Cardiac muscle cell (in vitro differentiated cells and primary cell): ENCODE measurements around the gene PTPRA. TPM values are rescaled to one million over a fixed set of nuclear protein-coding genes. Genes with fewer than 3 reads are reported as not detected.

Experiments
- DNase-seq, 2 donors: peaks; one replicate each; pipeline versions ENCODE4 v3.0.0 to v3.0.0-alpha.2; 2010 to 2017; ENCODE audit warnings: low read depth in 1 of 2, low spot score in 1 of 2
- H3K27ac ChIP-seq: fragments of 200-600 bp; sonication (generic); 2 replicates; pipeline ENCODE4 v1.5.1; 2016
- H3K27me3 ChIP-seq: fragments of 200-600 bp; sonication (generic); 2 replicates; pipeline ENCODE4 v1.6.0; 2016; ENCODE audit warnings: control low read depth
- H3K36me3 ChIP-seq: fragments of 200-600 bp; sonication (generic); 2 replicates; pipeline ENCODE4 v1.5.1; 2016; ENCODE audit warnings: control low read depth
- H3K4me1 ChIP-seq: fragments of 200-600 bp; sonication (generic); 2 replicates; pipeline ENCODE4 v1.8.1; 2017; ENCODE audit warnings: low read depth, mild to moderate bottlenecking, mixed run types
- H3K4me3 ChIP-seq: fragments of 200-600 bp; sonication (generic); 2 replicates; pipeline ENCODE4 v1.5.1; 2016; ENCODE audit warnings: mild to moderate bottlenecking
- H3K9me3 ChIP-seq: fragments of 200-600 bp; sonication (generic); 2 replicates; pipeline ENCODE4 v1.5.1; 2017; ENCODE audit warnings: low read depth, mild to moderate bottlenecking, control low read depth
- polyA plus RNA-seq: library from polyadenylated mRNA; unstranded; fragments of >200 nt; fragmentation: Nextera tagmentation; extraction: Ambion mirVana; gene quantifications from 2 replicates; pipeline ENCODE4 v1.2.1, GENCODE V29; 2016
- total RNA-seq: library from RNA; depleted of rRNA; stranded (reverse); fragments of >200 nt; gene quantifications from 2 replicates; pipeline ENCODE4 v1.2.3, GENCODE V29; 2016
- TF ChIP-seq, protein P1 (sequence below): IDR thresholded peaks from 2 replicates; pipeline ENCODE4 v1.5.1; 2012; ENCODE audit warnings: low read depth, mild to moderate bottlenecking, low read length

Gene PTPRA
- total and polyA plus RNA-seq, 2 experiments from 2014 or later, result 44.0 to 69.4 TPM

DNA sequence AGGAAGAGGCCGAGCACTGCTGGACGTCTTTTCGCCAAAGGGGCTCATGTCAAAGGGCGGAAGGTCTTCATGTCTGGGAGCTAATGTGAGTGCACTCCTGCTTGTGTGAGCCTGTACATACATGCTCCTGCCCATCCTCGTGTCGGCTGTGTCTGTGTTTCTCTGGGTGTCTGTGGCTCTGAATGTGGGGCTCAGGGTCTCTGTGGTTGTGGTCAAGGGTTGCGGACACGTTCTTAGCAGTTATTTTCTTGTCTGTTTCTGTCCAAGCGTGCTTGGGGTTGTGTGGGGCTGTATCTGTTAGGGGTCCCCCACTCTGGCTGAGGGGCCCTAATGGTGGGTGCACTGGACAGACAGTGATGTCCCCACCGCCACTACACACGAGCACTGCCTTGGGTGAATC, 208.4 kb downstream of the PTPRA start:
- TF ChIP-seq, protein P1, sequence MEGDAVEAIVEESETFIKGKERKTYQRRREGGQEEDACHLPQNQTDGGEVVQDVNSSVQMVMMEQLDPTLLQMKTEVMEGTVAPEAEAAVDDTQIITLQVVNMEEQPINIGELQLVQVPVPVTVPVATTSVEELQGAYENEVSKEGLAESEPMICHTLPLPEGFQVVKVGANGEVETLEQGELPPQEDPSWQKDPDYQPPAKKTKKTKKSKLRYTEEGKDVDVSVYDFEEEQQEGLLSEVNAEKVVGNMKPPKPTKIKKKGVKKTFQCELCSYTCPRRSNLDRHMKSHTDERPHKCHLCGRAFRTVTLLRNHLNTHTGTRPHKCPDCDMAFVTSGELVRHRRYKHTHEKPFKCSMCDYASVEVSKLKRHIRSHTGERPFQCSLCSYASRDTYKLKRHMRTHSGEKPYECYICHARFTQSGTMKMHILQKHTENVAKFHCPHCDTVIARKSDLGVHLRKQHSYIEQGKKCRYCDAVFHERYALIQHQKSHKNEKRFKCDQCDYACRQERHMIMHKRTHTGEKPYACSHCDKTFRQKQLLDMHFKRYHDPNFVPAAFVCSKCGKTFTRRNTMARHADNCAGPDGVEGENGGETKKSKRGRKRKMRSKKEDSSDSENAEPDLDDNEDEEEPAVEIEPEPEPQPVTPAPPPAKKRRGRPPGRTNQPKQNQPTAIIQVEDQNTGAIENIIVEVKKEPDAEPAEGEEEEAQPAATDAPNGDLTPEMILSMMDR, result no peak
- no peaks in the 10 kb centered on the region for H3K9me3 ChIP-seq
- DNase-seq, result no peak
- no peak overlapping the region for H3K4me3 ChIP-seq
- H3K27me3 ChIP-seq, result peaks cover 76% of the 10 kb centered on the region
- H3K4me1 ChIP-seq, result no peaks in the 10 kb centered on the region
- H3K27ac ChIP-seq, result no peak overlapping the region
- H3K36me3 ChIP-seq, result no peaks in the 10 kb centered on the region

DNA sequence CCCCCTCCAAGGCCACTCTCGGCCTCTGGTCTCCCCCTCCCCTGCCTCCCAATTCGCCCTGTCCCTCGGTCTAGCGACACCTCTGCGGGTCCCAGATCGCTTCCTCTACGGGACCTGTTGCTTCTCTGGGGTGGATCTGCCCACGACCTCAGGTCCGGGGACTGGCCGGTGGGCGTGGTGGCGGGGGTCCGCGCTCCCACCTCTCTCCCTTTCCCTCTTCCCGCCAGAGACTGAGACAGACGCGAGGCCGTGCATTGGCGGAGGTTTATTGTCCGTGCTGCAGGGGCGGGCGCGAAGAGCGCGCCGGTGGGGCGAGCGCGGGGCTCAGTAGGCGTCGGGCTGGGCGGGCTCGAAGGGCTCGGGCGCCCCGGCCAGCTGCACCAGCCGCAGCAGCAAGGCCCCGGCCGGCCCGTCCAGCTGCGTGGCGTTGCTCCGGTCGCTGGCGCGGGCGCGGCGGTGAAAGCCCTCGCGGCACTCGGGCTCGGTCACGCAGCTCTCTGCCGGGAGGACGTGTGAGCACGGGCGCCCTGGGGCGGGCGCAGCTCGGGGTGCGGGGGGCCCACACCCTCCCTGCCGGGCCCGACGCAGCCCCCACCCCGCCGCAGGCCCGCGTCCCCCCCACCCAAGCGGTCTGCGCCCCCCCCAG, 209.1 kb downstream of the PTPRA start:
- H3K27me3 ChIP-seq, result peaks cover 75% of the 10 kb centered on the region
- TF ChIP-seq, protein P1, result no peak
- H3K4me3 ChIP-seq, result peak overlapping the region; percentile 17

GRCh38 chr20:3082955-3083952, 210.0 kb downstream of the PTPRA start:
- Histone ChIP-seq H3K27me3 (peaks cover 67% of the 10 kb centered on the region), H3K4me1 (no peaks in the 10 kb centered on the region)
- DNase-seq, result no peak

More for the DNA sequence above, 209.1 kb downstream of the PTPRA start:
- Histone ChIP-seq H3K9me3 (no peaks in the 10 kb centered on the region), H3K27ac (no peak overlapping the region), H3K36me3 (no peaks in the 10 kb centered on the region), H3K4me1 (no peaks in the 10 kb centered on the region)
- DNase-seq, result peak; percentile 21 to 53

GRCh38 chr20:3084283-3084985, 211.2 kb downstream of the PTPRA start, which contains the start of gene AVP:
Gene AVP (minus strand): TSS chr20:3084724. CDS start chr20:3084674, 50 bp downstream.
- Histone ChIP-seq H3K27ac (no peak within 1 kb of the TSS), H3K27me3 (peaks cover 57% of the 10 kb centered on the region), H3K4me3 (no peak within 1 kb of the TSS), H3K9me3 (no peaks in the 10 kb centered on the region), H3K4me1 (no peaks in the 10 kb centered on the region), H3K36me3 (no peaks in the 10 kb centered on the region)
- no peak for DNase-seq
- TF ChIP-seq, protein P1, result no peak

More at GRCh38 chr20:3082955-3083952, 210.0 kb downstream of the PTPRA start:
- Histone ChIP-seq H3K9me3 (no peaks in the 10 kb centered on the region), H3K27ac (no peak overlapping the region), H3K4me3 (peak overlapping the region; percentile 17), H3K36me3 (no peaks in the 10 kb centered on the region)
- TF ChIP-seq, protein P1, result no peak

- no peak for DNase-seq
- Histone ChIP-seq H3K27me3 (peaks cover 52% of the 10 kb centered on the region), H3K4me3 (no peak overlapping the region), H3K4me1 (no peaks in the 10 kb centered on the region), H3K9me3 (no peaks in the 10 kb centered on the region), H3K27ac (no peak overlapping the region), H3K36me3 (no peaks in the 10 kb centered on the region)
- TF ChIP-seq, protein P1, result no peak
Observed at GRCh38 chr20:3084986-3085360, 211.7 kb downstream of the PTPRA start.
